ENCODE measurements around the gene APOBEC3G.
A peak's percentile ranks its signal among the peaks of the same experiment; 100 is the strongest.
"Not testable (repeated sequence)": the region's sequence is repeated elsewhere in the genome, so short reads cannot be mapped to it uniquely, and the experiment has no call there.

The APOBEC3G gene

GRCh38 chr22:39030705-39031104 lies 46.4 kb upstream of the APOBEC3G start:
- no peak for ATAC-seq
- TF ChIP-seq ARNTL (CRISPR knock-in tag; IDR thresholded peaks at IDR 0.05; ENCODE audit: borderline replicate concordance, low read depth), result no peak

- not testable (repeated sequence) for ATAC-seq
Measured at GRCh38 chr22:39031434-39032295, 45.4 kb upstream of the APOBEC3G start.

GRCh38 chr22:39037071-39037470 lies 40.0 kb upstream of the APOBEC3G start:
- not testable (repeated sequence) for ATAC-seq

GRCh38 chr22:39039306-39040126 lies 37.6 kb upstream of the APOBEC3G start:
- no peak for TF ChIP-seq ESRRG (CRISPR knock-in tag; IDR thresholded peaks at IDR 0.05)
- no peak for TF ChIP-seq GLIS3 (CRISPR knock-in tag; IDR thresholded peaks at IDR 0.05)
- TF ChIP-seq POU6F1 (CRISPR knock-in tag; IDR thresholded peaks at IDR 0.05; ENCODE audit: borderline replicate concordance, low read depth), result no peak
- no peak for TF ChIP-seq ISL1 (CRISPR knock-in tag; IDR thresholded peaks at IDR 0.05)
- TF ChIP-seq BACH2 (CRISPR knock-in tag; IDR thresholded peaks at IDR 0.05; ENCODE audit: borderline replicate concordance), result no peak
- no peak for TF ChIP-seq TSHZ2 (CRISPR knock-in tag; IDR thresholded peaks at IDR 0.05)
- ATAC-seq, result no peak

- not testable (repeated sequence) for ATAC-seq
Measured at GRCh38 chr22:39040155-39040537, 36.9 kb upstream of the APOBEC3G start.

- ATAC-seq, result peak; percentile 96
Measured at GRCh38 chr22:39040538-39041296, 36.4 kb upstream of the APOBEC3G start, which contains the start of gene APOBEC3F. Gene APOBEC3F, plus strand, starts transcription at chr22:39040864. Its CDS starts 97 bp downstream, at chr22:39040961.

- no peak for ATAC-seq
- TF ChIP-seq BACH2 (CRISPR knock-in tag; IDR thresholded peaks at IDR 0.05; ENCODE audit: borderline replicate concordance) (no peak), GLIS3 (CRISPR knock-in tag; IDR thresholded peaks at IDR 0.05) (no peak), ISL1 (CRISPR knock-in tag; IDR thresholded peaks at IDR 0.05) (no peak), CSDC2 (CRISPR knock-in tag; IDR thresholded peaks at IDR 0.05) (no peak), CREB5 (CRISPR knock-in tag; IDR thresholded peaks at IDR 0.05; ENCODE audit: low read depth) (no peak), ZC3H10 (CRISPR knock-in tag; IDR thresholded peaks at IDR 0.05) (no peak), ZNF565 (CRISPR knock-in tag; conservative IDR thresholded peaks at IDR 0.05; ENCODE audit: low read depth) (no peak), RARB (CRISPR knock-in tag; IDR thresholded peaks at IDR 0.05) (no peak), TCF4 (CRISPR knock-in tag; IDR thresholded peaks at IDR 0.05; ENCODE audit: borderline replicate concordance) (no peak)
Measured at GRCh38 chr22:39041908-39042307, 35.2 kb upstream of the APOBEC3G start.

GRCh38 chr22:39043063-39043462 lies 34.0 kb upstream of the APOBEC3G start:
- not testable (repeated sequence) for ATAC-seq

- ATAC-seq, result not testable (repeated sequence)
Measured at GRCh38 chr22:39045136-39045535, 31.9 kb upstream of the APOBEC3G start.

- ATAC-seq, result not testable (repeated sequence)
Measured at GRCh38 chr22:39049486-39049885, 27.6 kb upstream of the APOBEC3G start.

- not testable (repeated sequence) for ATAC-seq
Measured at GRCh38 chr22:39051844-39052495, 25.1 kb upstream of the APOBEC3G start.

All from SK-N-SH treated with all-trans-retinoic acid at 6 μM for 48 hours (cell line).